Suppressor macrophage (primary cell): ENCODE results near the gene DCAF11.
A peak's percentile ranks its signal among the peaks of the same experiment; 100 is the strongest.

Experiments used
- DNase-seq, 4 experiments: peaks; one replicate each; pipeline ENCODE4 v3.0.0-alpha.2; 2020 to 2022

The DCAF11 gene

DNA sequence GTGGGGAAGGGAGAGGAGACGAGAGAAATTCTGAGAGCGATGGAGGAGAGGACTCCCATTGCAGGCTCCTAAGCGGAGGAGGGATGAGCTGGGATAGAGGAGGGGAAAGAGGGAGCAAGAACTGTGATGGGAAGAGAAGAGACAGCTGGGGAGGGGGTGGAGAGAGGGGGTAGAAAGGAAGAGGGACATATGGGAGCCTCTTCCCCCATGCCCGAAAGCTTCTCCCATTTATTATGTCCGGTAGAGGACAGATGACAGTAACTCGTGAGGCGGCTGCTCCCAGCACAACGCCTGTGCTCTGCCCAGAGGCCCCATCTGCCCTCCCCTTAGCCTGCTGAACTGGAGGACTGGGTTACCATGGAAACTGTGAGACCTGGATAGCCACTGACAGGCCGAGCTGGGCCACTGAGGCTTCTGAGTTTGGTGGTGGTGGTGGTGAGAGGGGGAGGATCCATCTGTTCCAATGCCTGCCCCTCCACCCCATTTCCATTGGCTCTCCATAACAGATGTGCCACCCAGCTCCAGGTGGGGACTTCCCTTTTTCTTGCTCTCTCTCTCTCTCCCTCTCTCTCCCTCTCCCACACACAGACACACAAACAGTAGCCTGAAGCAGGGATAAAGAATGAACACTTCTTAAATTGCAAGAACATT lies 35.0 kb upstream of the DCAF11 start:
- DNase-seq: no peak

DNA sequence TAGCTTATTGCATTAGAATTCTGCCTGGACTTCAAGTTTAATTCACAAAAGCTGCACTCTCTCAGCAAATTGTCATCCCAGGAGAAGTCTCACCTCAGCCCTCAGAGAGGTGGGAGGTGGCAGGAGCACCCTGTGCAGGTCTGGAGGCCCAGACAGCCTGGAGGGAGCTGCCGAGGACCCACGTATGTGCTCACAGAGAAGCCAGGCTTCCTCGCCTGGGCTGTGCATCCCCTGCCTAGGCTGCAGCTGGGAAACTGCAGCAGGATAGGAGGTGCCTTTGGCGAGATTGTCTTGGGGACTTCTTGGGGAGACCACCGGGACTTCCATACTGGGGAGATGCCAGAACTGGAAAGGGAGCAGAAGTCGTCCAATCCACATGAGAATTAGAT lies 34.4 kb upstream of the DCAF11 start:
- DNase-seq: no peak

DNA sequence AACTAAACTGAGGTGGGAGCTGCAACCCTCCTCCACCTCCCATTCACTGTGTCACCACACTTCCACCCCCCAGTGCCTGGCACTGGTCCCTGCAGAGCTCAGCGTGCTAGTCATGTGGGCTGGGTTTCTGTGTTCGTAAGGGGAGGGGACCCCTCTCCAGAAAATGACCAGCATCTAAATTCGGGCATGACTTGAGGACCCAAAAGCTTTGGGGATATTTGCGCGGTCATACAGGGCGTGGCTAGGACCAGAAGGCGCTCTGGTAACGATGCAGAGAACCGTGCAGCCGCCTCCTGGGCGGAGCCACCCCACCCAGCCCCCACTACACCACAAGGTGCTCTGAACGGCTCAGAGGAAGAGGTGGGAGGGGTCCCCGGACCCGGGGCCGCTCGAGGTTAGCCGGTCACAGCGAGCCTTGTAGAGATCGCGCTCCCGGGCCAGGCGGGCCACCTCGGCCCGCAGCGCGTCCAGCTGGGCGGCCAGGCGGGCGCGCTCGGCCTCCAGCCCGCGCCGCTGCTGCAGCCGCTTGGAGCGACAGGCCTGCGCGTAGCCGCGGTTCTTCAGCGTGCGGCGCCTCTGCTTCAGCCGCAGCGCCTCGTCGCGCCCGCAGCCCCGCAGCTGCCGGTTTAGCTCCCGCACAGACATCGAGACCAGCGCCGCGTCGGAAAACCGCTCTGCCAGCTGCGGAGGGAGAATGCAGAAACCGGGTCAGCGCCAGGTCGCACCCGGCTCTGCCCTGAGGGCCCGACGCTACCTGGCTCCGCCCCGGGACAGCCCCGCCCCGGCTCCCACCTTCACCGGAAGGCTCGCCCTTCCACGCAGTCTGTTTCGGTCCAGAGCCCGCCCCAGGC lies 33.5 kb upstream of the DCAF11 start:
- DNase-seq: peak; percentile 22 to 63 (median 37)

DNA sequence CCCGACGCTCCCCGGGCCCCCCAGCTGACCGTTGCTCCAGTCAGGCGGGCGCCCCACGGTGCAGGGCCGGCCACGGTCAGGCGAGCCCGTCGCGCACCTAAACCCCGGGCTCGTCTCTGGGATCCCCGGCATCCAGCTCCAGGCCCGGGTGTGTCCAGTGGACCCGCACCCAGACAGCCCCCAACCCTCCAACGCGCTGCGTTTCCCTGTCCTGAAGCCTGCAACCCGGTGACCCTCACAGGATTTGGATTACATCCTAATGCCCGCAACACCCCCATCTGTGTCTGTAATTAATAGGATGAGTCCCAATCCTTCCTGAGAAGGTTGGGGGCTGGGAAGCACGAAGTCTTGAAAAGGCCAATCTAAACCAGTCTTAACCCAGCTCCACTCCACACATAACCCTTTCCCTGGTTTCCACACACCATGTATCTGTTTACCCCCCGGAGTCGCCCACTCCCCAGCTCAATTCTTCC lies 32.8 kb upstream of the DCAF11 start:
- DNase-seq: no peak

DNA sequence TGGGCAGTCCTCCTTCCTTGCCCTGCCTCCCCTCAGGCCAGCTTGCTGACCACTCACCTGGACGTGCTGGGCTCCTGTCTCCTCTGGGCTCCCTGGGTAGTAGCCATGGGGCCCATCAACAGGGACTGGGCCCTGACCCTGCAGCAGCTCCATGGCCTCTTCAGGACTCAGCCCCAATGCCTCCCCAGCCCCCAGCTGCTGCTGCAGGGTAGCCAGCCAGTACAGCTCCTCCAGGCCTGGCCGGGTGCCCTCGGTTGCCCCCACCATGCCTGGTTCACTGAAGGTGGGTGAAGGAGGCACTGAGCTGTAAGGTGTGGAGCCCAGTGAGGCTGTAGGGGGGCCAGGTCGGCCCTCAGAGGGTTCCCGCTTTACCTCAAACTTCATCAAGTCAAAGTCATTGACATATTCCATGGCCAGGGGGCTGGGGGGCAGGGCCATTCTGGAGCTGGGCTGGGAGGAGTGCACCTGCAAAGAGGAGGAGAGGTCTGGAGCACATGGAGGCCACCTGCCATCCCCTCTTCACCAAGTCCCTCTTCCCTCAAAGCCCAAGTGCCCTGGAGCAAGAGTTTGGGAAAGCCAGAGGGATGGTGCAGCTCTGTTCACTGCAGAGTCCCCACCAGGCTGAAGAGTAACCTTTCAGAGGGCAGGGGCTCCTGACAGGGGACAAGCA lies 32.0 kb upstream of the DCAF11 start:
- no peak for DNase-seq

DNA sequence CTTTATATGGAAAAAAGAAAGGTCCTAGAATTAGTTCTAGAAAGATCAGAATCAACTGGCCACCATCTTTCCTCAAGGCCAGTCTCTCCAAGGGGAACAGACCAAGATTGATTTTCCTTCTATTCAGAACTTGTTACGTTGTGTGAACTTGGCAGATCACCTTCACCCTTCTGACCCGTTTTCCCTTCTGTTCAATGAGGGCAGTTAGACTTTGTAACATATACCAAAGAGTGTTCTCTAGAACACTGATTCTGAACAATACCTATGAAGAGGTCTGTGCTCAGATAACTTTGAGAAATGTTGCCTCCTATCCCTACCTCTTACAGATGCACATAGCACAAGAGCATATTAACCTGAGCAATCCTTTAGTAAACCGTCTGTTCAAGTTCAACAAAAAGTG lies 31.1 kb upstream of the DCAF11 start:
- no peak for DNase-seq

DNA sequence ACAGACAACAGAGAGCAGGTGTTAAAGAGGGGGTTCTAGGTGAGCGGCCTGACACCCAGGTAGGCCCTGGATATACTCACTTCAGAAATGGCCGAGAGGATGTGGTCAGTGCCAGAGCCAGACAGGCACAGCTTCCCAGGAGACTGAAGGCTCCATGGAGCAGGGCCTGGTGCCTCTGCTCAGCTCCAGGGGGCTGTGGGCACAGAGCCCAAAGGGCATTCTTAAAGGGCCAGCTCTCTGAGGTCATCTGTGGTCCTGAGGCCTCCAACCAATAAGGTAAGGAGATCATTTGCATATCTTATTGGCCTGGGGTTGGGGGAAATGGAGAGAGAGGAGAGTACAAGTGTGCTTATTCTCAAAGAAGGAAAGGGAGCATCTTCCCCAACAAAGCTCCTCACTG lies 30.1 kb upstream of the DCAF11 start:
- DNase-seq: no peak

DNA sequence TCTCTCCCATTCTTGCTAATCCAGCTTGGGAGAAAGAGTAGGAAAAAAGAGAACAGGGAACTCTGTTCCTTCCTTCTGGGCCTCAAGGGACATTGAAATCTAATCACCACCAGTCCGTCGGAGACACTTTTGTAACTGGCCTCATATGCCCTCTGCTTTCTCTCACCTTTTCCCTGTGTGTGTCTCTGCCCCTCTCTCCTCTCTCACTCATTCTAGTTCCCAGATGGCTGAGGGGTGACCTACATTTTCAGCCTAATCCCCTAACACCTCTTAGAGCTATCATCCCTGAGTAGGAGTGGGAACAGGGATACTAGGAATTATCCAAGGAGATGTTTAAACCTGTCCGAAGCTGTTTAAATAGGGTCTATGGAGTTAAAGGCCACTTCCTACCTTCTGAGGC lies 29.4 kb upstream of the DCAF11 start:
- DNase-seq: no peak

DNA sequence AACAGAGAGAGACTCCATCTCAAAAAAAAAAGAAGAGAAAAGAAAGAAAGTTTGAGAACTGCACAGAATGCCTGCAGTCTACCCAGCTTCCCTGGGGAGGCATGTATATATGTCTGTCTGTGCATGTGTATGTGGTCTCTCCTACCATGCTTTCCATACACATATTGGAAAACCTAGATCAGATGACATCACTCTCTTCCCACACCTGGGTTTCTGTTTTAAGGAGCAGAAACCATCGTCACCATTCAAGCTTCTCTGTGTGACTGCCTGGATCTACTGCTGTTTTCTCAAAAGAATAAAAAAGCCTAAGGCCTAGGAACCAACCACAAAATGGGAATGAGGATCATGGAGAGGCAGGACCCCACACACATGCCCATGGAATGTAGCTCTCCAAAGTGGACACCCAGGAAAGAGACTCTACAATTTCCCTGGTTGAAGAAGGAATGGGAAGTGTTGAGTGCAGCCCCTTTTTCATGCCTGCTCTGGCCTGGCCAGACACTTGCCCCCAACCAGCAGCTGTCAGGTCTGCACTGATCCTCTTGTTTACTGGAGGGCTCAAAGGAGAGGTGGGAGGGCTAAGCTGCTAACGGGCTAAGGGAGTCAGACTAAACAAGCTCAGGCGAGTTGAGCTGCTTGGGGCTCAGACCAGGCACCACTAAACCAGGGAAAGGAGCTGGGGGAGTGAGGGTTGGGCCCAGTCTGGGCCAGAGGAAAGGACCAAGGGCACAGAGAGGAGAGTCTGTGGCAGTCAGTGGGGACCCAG lies 28.2 kb upstream of the DCAF11 start:
- DNase-seq: no peak

DNA sequence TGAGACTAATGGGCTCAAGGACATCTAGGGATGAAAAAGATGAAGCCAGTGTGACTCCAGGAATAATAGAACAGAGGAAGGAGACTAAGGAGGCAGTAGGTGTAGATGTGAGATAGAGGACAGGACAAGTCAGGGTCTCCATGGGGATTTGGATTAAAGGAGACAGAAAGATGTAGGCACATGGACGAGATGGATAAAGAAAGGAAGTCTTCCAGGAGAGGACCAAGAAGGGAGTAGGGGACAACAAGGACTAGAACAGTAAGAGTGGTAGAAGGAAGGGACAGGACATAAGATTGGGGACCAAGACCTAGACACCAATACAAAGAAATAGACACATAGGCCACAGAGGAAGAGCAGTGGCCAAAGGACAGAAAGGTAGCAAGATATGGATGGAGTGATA lies 27.6 kb upstream of the DCAF11 start:
- no peak for DNase-seq

DNA sequence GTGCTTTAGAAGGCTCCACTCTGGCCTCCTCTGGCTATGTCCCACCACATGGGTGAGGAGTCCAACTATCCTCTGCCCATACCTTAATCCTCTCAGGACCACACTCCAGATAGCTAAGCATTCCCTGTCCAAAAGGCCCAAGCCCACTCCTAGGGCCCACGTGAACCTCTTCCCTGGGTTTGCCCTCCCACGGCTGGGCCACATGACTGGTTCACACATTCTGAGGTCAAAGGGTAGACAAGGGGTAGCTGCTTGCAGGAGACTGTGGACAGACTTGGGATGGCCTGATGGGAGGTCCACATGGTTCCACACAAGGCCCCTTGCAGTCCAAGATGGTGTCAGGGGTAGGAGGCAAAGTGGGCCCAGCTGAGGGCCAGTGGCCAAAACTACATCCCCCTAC lies 26.5 kb upstream of the DCAF11 start:
- DNase-seq: no peak

DNA sequence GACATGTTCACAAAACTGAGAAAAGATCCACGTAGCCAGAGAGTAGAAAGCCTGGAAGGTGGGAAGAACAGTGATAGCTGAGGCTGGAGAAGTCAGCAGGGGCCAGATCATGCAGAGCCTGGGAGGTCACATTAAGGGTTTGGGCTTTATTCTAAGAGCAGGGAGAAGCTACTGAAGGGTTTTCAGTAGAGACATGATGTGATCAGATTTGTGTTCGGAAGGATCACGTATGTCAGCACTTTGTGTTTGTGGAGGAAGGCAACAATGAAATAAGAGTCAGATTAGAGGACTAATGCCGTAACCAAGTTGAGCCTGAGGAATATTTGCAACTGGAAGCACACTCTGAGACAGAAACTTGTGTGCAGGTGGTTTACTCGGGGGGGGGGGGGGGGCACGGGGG lies 24.7 kb upstream of the DCAF11 start:
- no peak for DNase-seq

DNA sequence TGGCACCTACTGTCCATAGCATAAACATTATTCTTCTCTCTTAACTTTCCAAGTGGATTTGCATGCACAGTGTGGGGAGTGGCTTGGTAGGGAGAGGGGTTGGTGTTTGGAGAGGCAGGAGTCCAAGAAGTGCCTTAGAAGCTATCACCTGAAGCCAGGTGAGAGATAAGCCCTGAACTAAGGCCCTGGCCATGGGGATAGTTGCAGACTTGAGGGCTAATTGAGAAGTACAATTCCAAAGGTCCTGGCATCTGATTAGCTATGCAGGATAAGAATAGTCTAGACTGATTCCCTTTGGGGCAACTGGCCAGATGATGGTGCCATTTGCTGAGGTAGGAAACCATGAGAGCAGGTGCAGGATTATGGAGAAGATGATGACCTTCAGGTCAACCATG lies 22.5 kb upstream of the DCAF11 start:
- no peak for DNase-seq

DNA sequence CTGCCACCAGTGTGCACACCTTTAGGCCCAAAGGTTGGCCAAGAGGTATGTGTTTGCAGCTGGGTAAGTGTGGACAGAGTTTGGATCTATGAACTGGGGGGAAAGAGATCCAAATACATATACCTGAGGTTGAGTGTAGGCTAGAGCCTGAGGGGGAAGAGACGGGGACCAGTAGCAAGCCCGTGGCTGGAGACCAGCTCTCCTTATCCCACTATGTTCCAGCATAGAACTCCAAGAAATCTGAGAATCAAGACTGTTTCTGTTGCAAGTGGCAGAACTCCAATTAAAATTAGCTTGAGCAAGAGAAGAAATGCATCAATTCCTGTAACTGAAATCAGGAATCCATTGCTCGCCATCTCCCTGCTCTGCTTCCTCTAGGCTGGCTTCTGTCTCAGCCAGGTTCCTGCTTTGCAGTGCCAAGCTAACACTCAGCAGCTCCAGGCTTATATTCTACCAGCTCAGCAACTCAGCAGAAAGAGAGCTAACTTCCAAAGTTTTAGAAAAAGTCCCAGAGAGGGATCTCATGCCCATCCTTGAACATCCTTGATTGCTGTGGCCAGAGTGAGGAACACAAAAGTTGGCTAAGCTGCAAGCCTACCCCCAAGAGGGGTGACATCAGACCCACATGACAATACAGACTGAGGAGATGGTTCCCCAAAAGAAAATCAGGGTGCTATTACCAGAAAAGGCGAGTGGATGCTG lies 21.9 kb upstream of the DCAF11 start:
- DNase-seq: peak; percentile 77 to 89 (median 87)

DNA sequence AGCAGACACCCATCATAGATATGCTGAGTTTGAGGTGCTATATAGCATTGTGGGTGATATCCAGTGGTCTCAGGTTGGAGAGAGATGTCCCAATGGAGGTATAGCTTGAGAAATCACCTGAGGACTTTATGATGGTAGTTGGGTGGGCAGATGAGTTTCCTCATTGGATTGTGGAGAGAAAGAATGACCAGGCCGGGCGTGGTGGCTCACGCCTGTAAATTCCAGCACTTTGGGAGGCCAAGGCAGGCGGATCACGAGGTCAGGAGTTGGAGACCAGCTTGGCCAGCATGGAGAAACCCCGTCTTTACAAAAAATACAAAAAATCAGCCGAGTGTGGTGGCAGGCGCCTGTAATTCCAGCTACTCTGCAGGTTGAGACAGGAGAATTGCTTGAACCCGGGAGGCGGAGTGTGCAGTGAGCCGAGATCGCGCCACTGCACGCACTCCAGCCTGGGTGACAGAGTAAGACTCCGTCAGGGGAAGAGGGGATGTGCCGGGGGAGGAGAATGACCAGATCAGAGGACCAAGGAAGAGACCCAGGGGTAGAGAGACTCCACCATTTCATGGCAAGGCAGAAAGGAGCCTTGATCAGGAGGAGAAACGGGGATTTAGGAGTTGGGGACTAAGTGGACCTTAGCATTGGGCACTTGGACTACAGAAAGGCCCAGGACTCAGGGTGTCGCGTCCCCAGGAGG lies 21.2 kb upstream of the DCAF11 start:
- DNase-seq: no peak

DNA sequence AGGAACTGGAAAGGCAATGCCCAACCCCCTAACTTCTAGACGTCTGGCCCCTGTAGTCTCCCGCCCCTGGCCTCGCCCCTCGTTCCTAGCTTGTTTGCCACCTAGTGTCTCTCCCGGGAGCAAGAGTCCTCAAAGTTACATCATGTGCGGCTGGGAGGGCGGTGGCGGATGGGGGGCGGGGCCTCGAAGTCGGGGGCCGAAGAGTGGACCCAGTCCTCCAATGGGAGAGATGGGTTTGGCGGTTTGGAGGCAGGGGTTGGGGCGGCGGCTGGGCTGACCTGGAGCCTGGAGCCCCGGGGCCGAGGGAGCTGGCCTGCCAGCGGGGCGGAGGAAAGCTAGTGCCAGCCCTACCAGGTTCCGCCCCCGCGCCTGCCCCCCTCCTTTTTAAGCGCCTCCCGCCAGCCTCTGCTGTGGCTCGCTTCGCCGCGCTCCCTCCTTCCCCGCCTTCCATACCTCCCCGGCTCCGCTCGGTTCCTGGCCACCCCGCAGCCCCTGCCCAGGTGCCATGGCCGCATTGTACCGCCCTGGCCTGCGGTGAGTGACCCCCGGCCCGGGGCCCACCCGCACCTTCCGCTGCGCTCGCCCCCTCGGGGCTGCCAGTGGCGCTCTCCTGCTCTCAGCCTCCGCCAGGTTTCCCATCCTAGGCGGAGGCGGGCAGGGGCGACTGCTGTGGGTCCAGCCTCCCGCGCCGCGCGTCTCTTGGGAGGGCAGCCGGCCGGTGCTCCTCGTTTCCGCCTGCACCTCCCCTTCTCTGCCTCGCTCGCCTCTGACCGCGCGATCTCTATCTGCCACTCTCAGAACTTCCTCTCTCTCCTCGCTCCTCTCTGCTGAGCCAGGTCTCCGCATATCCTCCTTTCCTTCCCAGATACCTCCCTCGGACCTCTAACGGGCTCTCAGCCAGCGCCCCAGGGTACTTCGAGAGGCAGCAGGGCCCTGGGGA lies 20.4 kb upstream of the DCAF11 start, which contains the start of gene PCK2:
Gene PCK2 (plus strand): TSS at position 411 of the 940 bp plus-strand sequence. CDS start 95 bp downstream, at position 506.
- DNase-seq: peak; percentile 96 to 99 (median 98)

DNA sequence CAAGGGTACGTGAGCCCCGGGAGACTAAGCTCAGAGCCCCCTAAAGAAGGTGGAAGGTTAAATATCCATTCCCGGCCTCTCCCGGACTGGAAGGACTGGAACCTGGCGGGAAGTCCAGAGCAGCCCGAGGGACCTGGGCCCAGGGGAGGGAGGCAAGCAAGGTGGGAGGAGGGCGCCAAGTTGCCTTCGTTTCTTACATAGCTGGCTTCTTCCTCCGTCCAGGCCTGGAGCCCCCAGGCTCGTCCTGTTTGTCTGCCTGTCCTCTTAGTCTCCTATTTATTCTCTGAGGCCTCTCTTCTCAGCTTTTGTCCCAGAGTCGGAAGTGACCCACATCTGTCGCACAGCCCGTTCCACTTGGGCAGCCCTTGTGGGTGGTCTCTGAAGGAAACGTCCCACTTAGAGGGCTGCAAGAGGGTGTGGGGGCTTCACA lies 19.7 kb upstream of the DCAF11 start:
- DNase-seq: peak in 1 of 4 experiments; percentile 26

DNA sequence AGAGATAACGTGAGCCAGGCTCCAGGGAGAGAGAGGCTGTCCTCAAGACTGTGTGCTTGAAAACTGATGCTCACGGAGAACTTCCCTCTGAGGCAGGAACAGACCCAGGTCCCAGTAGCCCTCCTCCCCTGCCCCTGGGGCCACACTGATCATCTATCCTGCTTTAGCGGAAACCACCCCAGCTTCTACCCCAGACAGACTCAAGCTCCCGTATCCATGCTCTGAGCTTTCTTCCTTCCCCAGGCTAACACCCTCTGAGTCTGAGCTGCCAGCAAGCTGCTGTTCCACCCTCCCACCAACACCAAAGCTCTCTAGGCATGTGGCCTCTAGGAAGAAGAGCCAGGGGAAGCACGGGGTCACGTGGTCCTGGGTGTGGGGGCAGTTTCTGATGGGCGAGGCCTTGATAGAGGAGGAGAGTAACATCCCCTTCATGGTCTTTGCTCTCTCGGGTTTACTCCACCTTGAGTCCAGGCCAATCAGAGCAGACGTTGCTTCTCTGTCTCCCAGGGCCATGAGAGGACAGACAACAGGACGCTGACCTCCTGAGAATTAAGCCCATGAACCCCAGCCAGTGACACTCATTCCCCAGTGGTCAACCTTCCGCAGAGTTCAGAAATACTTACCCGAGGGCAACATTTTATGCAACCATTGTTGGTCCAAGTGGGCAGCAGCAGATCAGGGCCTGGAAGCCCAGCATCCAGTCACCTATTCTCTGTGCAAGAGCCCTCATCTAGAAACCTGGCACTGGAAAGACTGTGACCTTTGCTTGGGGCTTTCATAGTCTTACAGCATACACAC lies 19.1 kb upstream of the DCAF11 start:
- peak; percentile 81 to 92 (median 90) for DNase-seq

DNA sequence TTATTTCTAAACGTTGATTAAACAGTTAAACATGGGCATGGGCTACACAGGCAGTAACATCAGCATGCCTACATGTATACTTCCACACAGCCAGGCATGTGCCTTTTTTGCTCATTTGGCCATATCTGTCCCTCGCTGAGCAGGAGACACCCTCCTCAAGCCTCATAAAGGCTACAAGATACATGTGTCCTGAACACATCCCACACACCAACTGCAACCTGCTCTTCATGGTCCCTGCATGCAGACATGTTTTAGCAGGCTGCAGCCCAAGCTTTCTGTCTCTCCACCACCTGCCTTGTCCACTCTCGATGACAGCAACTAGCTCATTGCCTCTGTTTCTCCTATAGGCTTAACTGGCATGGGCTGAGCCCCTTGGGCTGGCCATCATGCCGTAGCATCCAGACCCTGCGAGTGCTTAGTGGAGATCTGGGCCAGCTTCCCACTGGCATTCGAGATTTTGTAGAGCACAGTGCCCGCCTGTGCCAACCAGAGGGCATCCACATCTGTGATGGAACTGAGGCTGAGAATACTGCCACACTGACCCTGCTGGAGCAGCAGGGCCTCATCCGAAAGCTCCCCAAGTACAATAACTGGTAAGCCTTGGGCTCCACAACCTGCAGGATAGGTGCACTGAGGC lies 17.9 kb upstream of the DCAF11 start:
- no peak for DNase-seq
